Natural killer cell (primary cell): Measurements from ENCODE around the gene FUT9. TPM values are rescaled to one million over a fixed set of nuclear protein-coding genes. Genes with fewer than 3 reads are reported as not detected.

Source experiments
- ATAC-seq, 3 donors: fragments of 150-1000 bp in 2 of 3; fragments of 200-7000 bp in 1 of 3; cut with Tn5 transposase; 1 replicate in 1 of 3; 2 replicates in 2 of 3; pipeline ENCODE4 v1.10.0; 2021; ENCODE audit warnings: mild to moderate bottlenecking in 2 of 3, moderate library complexity in 2 of 3
- DNase-seq, 2 donors: peaks; one replicate each; pipeline versions ENCODE4 v3.0.0 to v3.0.0-alpha.2; 2013 to 2021; ENCODE audit warnings: mixed read lengths in 1 of 2
- H3K27ac ChIP-seq: one replicate; pipeline ENCODE4 v1.5.1; 2013; ENCODE audit warnings: mild to moderate bottlenecking, low read length
- H3K27me3 ChIP-seq: one replicate; pipeline ENCODE4 v1.6.1; 2013; ENCODE audit warnings: low read length; ENCODE audit not compliant: control insufficient read depth, insufficient read depth
- H3K36me3 ChIP-seq: one replicate; pipeline ENCODE4 v1.6.1; 2013; ENCODE audit warnings: low read length; ENCODE audit not compliant: control insufficient read depth, insufficient read depth
- H3K4me1 ChIP-seq: one replicate; pipeline ENCODE4 v1.6.1; 2013; ENCODE audit warnings: low read length; ENCODE audit not compliant: control insufficient read depth, insufficient read depth
- H3K4me3 ChIP-seq: one replicate; pipeline ENCODE4 v1.5.1; 2013; ENCODE audit warnings: low read length
- H3K9me3 ChIP-seq: one replicate; pipeline ENCODE4 v1.6.1; 2013; ENCODE audit warnings: low read length; ENCODE audit not compliant: control insufficient read depth, insufficient read depth
- H3K27ac Mint-ChIP-seq, 2 donors: one replicate each; pipeline ENCODE4 v1.8.0; 2022; ENCODE audit warnings: mild to moderate bottlenecking in 2 of 2, mixed read lengths in 2 of 2, moderate library complexity in 1 of 2
- H3K27me3 Mint-ChIP-seq, 2 donors: one replicate each; pipeline ENCODE4 v1.8.0; 2022; ENCODE audit warnings: low read depth in 2 of 2, mixed read lengths in 2 of 2
- H3K36me3 Mint-ChIP-seq: one replicate; pipeline ENCODE4 v1.8.0; 2022; ENCODE audit warnings: mixed read lengths
- H3K4me1 Mint-ChIP-seq, 2 donors: one replicate each; pipeline ENCODE4 v1.8.0; 2022; ENCODE audit warnings: mixed read lengths in 2 of 2
- H3K4me3 Mint-ChIP-seq: one replicate; pipeline ENCODE4 v1.8.0; 2022; ENCODE audit warnings: mild to moderate bottlenecking, moderate library complexity, mixed read lengths
- H3K9me3 Mint-ChIP-seq, 2 donors: one replicate each; pipeline ENCODE4 v1.8.0; 2022; ENCODE audit warnings: mixed read lengths in 2 of 2
- WGBS: methylation state at CpG from one replicate; pipeline ENCODE4 v1.1.7; 2013; ENCODE audit warnings: missing lambda C conversion rate; ENCODE audit not compliant: insufficient coverage; 5-methylcytosine and 5-hydroxymethylcytosine counted together
- intact Hi-C: fragments of 100-400 bp; cut with micrococcal nuclease; formaldehyde crosslinking; loops from one replicate; pipeline ENCODE4 v1.14.2; 2022
- total RNA-seq, 4 donors: library from RNA; stranded (reverse); fragments of 120-200 nt in 1 of 4; gene quantifications; one replicate each; pipeline versions ENCODE4 v1.2.3 to v1.2.4, GENCODE V29; 2013 to 2022
- TF ChIP-seq, protein P1 (sequence below): fragments of 200-600 bp; IDR thresholded peaks from one replicate; pipeline ENCODE4 v1.8.0; 2022; ENCODE audit warnings: antibody characterized with exemption

Gene FUT9
- total RNA-seq, result not detected
- not detected for total RNA-seq (2013)

DNA sequence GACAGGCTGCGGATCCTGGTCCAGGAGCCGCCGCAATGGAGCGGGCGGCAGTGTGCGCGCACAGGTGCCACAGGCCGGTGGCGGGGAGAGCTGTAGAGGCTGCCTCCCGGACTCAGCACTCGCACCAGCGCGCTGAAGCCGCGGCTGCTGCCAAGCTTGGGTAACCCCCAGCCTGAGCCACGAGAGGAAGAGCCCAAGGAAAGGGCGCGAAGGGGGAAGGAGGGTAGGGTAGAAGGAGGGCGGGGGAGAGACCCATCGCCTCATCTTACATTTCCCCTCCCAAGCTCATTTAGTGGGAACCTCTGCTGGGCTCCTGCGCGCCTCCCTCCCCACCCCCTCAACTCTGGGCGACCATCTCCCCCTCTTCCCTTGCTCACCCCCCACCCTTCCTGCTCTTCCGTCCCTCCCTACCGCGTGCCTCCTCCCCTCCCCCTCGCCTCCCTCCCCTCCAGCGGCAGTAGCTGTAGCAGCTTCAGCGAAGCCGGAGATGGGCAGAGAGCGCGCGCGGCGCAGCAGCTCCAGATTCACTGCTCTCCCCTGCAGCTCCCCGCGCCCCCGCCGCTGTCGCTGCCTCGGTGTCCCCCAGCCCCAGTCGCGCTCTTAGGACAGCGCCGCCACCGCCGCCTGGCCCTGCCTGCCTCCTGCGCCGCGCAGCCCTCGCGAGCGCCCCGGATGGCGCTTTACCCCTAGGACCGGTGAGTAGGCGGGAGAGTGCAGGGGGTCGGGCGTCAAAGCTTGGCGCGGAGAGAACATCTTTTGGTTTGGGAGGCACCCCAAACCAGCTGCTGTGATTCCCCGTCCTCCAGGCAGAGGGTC is at the start of gene FUT9:
Gene FUT9 (plus strand): TSS at position 457 of the 816 bp plus-strand sequence. CDS start 187,182 bp downstream, outside the sequence.
- H3K4me3 Mint-ChIP-seq, result no peak within 1 kb of the TSS
- no peaks in the 10 kb centered on the region for H3K9me3 ChIP-seq

DNA sequence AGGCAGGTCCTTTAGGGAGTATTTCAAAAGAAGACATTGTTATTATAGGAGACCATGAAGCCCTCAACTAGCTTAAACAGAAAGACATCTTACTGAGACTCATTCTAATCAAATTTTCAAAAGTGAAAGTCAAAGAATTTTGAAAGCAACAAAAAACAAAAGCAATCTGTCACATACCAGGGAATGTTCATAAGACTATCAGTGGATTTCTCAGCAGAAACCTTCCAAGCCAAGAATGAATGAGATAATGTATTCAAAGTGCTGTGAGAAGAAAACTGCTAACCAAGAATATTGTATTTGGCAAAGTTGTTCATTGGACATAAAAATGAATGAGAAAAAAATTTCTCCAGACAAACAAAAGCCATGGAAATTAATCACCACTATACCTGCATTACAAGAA is 48.2 kb upstream of the FUT9 start:
- TF ChIP-seq, protein P1, sequence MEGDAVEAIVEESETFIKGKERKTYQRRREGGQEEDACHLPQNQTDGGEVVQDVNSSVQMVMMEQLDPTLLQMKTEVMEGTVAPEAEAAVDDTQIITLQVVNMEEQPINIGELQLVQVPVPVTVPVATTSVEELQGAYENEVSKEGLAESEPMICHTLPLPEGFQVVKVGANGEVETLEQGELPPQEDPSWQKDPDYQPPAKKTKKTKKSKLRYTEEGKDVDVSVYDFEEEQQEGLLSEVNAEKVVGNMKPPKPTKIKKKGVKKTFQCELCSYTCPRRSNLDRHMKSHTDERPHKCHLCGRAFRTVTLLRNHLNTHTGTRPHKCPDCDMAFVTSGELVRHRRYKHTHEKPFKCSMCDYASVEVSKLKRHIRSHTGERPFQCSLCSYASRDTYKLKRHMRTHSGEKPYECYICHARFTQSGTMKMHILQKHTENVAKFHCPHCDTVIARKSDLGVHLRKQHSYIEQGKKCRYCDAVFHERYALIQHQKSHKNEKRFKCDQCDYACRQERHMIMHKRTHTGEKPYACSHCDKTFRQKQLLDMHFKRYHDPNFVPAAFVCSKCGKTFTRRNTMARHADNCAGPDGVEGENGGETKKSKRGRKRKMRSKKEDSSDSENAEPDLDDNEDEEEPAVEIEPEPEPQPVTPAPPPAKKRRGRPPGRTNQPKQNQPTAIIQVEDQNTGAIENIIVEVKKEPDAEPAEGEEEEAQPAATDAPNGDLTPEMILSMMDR, result no peak
- Mint-ChIP-seq H3K9me3 (peaks cover 7 to 10% of the 10 kb centered on the region in 2 donors), H3K27me3 (no peaks in the 10 kb centered on the region), H3K4me1 (no peaks in the 10 kb centered on the region), H3K36me3 (no peaks in the 10 kb centered on the region), H3K4me3 (no peak overlapping the region), H3K27ac (no peak overlapping the region)
- no peaks in the 10 kb centered on the region for H3K9me3 ChIP-seq
- no peak overlapping the region for H3K4me3 ChIP-seq
- H3K4me1 ChIP-seq, result no peaks in the 10 kb centered on the region
- no peaks in the 10 kb centered on the region for H3K27me3 ChIP-seq
- no peaks in the 10 kb centered on the region for H3K36me3 ChIP-seq
- ATAC-seq (no peak), DNase-seq (no peak)
- intact Hi-C loops, result no loop called here
- no peak overlapping the region for H3K27ac ChIP-seq

More for the DNA sequence above, at the start of gene FUT9:
- no peak within 1 kb of the TSS for H3K27ac ChIP-seq
- H3K4me1 Mint-ChIP-seq, result peaks cover 0 to 4% of the 10 kb centered on the region in 2 donors
- peaks cover 16 to 25% of the 10 kb centered on the region in 2 donors for H3K27me3 Mint-ChIP-seq
- H3K9me3 Mint-ChIP-seq, result peaks cover 5 to 6% of the 10 kb centered on the region in 2 donors
- DNase-seq, result no peak
- H3K4me3 ChIP-seq, result no peak within 1 kb of the TSS
- TF ChIP-seq, protein P1, result no peak
- no peaks in the 10 kb centered on the region for H3K27me3 ChIP-seq
- intact Hi-C loops, result no loop called here
- H3K36me3 ChIP-seq, result no peaks in the 10 kb centered on the region
- H3K36me3 Mint-ChIP-seq, result peaks cover 9% of the 10 kb centered on the region
- H3K4me1 ChIP-seq, result no peaks in the 10 kb centered on the region
- ATAC-seq, result no peak
- no peak within 1 kb of the TSS for H3K27ac Mint-ChIP-seq
- 8% methylated on average over 59 of the region's 62 CpGs for WGBS

DNA sequence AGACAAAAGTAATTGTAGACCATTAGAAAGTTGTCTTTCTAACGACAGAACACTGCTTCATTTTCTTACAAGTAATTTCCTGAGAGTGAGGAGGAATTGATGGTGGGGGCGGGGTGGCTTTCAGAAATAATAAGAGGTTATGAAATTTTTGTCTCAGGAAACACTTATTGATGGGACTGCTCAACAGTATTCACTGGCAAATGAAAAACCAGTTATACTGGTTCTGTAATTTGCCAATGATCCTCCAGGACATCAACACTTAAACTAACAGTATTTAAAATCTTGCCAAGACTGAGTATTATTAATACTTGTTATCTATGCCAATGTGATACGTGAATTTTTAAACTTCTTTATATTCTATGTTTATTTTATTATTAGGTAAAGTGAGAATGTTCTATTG is 41.8 kb upstream of the FUT9 start:
- Mint-ChIP-seq H3K27ac (no peak overlapping the region), H3K36me3 (no peaks in the 10 kb centered on the region), H3K4me1 (no peaks in the 10 kb centered on the region), H3K27me3 (no peaks in the 10 kb centered on the region), H3K9me3 (peaks cover 15 to 23% of the 10 kb centered on the region in 2 donors), H3K4me3 (no peak overlapping the region)
- no peak for ATAC-seq
- Histone ChIP-seq H3K4me1 (no peaks in the 10 kb centered on the region), H3K9me3 (no peaks in the 10 kb centered on the region), H3K4me3 (no peak overlapping the region), H3K27ac (no peak overlapping the region), H3K36me3 (no peaks in the 10 kb centered on the region), H3K27me3 (no peaks in the 10 kb centered on the region)
- DNase-seq, result no peak
- intact Hi-C loops, result no loop called here
- TF ChIP-seq, protein P1, result no peak
- WGBS, result 69% methylated on average over 2 of the region's 3 CpGs

DNA sequence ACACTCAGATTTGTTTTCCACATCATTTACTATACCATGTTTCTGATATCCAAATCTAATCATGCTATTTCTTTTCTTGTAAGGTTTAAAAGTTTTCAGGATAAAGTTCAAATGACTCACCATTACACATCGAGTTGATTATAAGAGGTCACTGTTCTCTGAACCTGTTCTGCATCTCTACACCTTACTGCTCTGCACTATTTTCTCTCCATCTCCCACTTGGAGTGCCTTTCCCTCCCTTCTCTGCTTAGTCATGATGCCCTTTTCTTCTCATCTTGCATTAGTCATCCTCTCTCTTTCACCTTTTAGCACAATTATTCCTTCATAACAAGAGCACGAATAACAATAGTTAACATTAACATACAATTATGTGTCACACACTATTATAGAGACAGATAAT is 37.5 kb upstream of the FUT9 start:
- H3K27me3 Mint-ChIP-seq, result no peaks in the 10 kb centered on the region
- Histone ChIP-seq H3K4me1 (no peaks in the 10 kb centered on the region), H3K27me3 (no peaks in the 10 kb centered on the region), H3K27ac (no peak overlapping the region), H3K9me3 (no peaks in the 10 kb centered on the region), H3K4me3 (no peak overlapping the region), H3K36me3 (no peaks in the 10 kb centered on the region)
- no peaks in the 10 kb centered on the region for H3K36me3 Mint-ChIP-seq
- ATAC-seq, result no peak
- WGBS, result 80% methylated on average over 1 of the region's 2 CpGs
- TF ChIP-seq, protein P1, result no peak
- H3K4me1 Mint-ChIP-seq, result no peaks in the 10 kb centered on the region
- no peak for DNase-seq
- intact Hi-C loops, result no loop called here
- no peak overlapping the region for H3K27ac Mint-ChIP-seq
- peaks cover 9 to 15% of the 10 kb centered on the region in 2 donors for H3K9me3 Mint-ChIP-seq
- H3K4me3 Mint-ChIP-seq, result no peak overlapping the region
